DOHH2 (cell line): ENCODE results near the gene RAB40C.

Experiments
- H3F3A ChIP-seq: fragments of 200-600 bp; sonication (generic), shearing (Covaris generic); 2 replicates; pipeline ENCODE4 v1.6.0; 2016; ENCODE audit warnings: antibody characterized with exemption, mild to moderate bottlenecking; ENCODE audit not compliant: control insufficient read depth, insufficient read depth
- H3K27ac ChIP-seq: fragments of 200-600 bp; sonication (generic); 2 replicates; pipeline ENCODE4 v1.5.1; 2014; ENCODE audit warnings: low read depth, mild to moderate bottlenecking, low read length, moderate library complexity
- H3K27me3 ChIP-seq: fragments of 200-600 bp; sonication (generic); 2 replicates; pipeline ENCODE4 v1.6.1; 2014; ENCODE audit warnings: mild to moderate bottlenecking, low read length, mixed read lengths; ENCODE audit not compliant: control insufficient read depth
- H3K36me3 ChIP-seq: fragments of 200-600 bp; sonication (generic); 2 replicates; pipeline ENCODE4 v1.6.1; 2014; ENCODE audit warnings: mild to moderate bottlenecking, low read length, moderate library complexity, mixed read lengths; ENCODE audit not compliant: control insufficient read depth
- H3K4me1 ChIP-seq: fragments of 200-600 bp; sonication (generic); 2 replicates; pipeline ENCODE4 v1.6.1; 2014; ENCODE audit warnings: mild to moderate bottlenecking, low read length, mixed read lengths; ENCODE audit not compliant: control insufficient read depth
- H3K4me2 ChIP-seq: fragments of 200-600 bp; sonication (generic); 2 replicates; pipeline ENCODE4 v1.6.0; 2014; ENCODE audit warnings: mild to moderate bottlenecking, low read length, moderate library complexity
- H3K4me3 ChIP-seq: fragments of 200-600 bp; sonication (generic); 2 replicates; pipeline ENCODE4 v1.5.1; 2014; ENCODE audit warnings: mild to moderate bottlenecking, low read length, mixed read lengths
- H3K79me2 ChIP-seq: fragments of 200-600 bp; sonication (generic); 2 replicates; pipeline ENCODE4 v1.6.1; 2014; ENCODE audit warnings: mild to moderate bottlenecking, low read length, mixed read lengths; ENCODE audit not compliant: control insufficient read depth
- H3K9me2 ChIP-seq: fragments of 200-600 bp; sonication (generic); replicated peaks from 2 replicates; pipeline ENCODE4 v1.6.1; 2014; ENCODE audit warnings: mild to moderate bottlenecking, low read length, mixed read lengths; ENCODE audit not compliant: control insufficient read depth
- H3K9me3 ChIP-seq: fragments of 200-600 bp; sonication (generic); 2 replicates; pipeline ENCODE4 v1.6.1; 2014; ENCODE audit warnings: antibody characterized with exemption, low read length, mixed read lengths; ENCODE audit not compliant: control insufficient read depth, insufficient read depth
- H4K20me1 ChIP-seq: fragments of 200-600 bp; sonication (generic); 2 replicates; pipeline ENCODE4 v1.6.0; 2014; ENCODE audit warnings: low read depth, mild to moderate bottlenecking, antibody characterized with exemption, low read length, moderate library complexity; ENCODE audit not compliant: control insufficient read depth, insufficient read depth
- EZH2phosphoT487 ChIP-seq: fragments of 200-600 bp; sonication (generic); IDR thresholded peaks from 2 replicates; pipeline ENCODE4 v1.6.1; 2017; ENCODE audit warnings: borderline replicate concordance, mild to moderate bottlenecking, antibody characterized with exemption, low read length, moderate library complexity, mixed read lengths
- TF ChIP-seq, protein P1 (sequence below): fragments of 200-600 bp; sonication (generic); IDR thresholded peaks from one replicate; pipeline ENCODE4 v1.5.1; 2014; ENCODE audit warnings: antibody characterized with exemption, mild to moderate bottlenecking, low read depth, low read length; ENCODE audit not compliant: poor library complexity, severe bottlenecking

The RAB40C gene

DNA sequence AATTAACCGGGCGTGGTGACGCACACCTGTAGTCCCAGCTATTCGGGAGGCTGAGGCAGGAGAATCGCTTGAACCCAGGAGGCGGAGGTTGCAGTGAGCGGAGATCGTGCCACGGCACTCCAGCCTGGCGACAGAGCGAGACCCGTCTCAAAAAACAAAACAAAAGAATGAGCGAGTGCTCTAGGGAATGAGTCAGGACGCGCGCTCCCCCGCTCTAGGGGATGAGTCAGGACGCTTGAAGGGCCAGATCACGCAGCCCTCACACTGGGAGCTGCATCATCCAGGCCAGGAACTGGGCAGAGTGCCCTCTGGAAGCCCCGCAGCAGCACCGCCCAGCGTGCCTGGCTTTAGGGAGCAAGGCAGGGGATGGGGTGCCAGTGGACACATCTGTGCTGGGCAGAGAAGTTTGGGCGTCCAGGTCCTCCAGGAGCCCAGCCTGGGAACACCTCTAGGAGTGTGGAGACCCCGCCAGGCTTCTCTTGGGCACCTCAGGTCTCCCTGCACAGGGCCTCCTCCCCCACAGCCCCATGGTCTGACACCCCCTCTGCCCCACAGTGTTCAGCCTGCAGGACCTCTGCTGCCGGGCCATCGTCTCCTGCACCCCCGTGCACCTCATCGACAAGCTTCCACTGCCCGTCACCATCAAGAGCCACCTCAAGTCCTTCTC is 37.1 kb downstream of the RAB40C start:
- Histone ChIP-seq H3K36me3 (no peaks in the 10 kb centered on the region), H3K4me3 (no peak overlapping the region), H3K4me2 (no peak overlapping the region), H3K9me2 (no peaks in the 10 kb centered on the region), H3F3A (no peaks in the 10 kb centered on the region), H3K27ac (no peak overlapping the region), H3K4me1 (no peaks in the 10 kb centered on the region), H3K27me3 (no peaks in the 10 kb centered on the region), H3K79me2 (no peaks in the 10 kb centered on the region), H3K9me3 (no peaks in the 10 kb centered on the region), H4K20me1 (no peaks in the 10 kb centered on the region)
- TF ChIP-seq, protein P1, sequence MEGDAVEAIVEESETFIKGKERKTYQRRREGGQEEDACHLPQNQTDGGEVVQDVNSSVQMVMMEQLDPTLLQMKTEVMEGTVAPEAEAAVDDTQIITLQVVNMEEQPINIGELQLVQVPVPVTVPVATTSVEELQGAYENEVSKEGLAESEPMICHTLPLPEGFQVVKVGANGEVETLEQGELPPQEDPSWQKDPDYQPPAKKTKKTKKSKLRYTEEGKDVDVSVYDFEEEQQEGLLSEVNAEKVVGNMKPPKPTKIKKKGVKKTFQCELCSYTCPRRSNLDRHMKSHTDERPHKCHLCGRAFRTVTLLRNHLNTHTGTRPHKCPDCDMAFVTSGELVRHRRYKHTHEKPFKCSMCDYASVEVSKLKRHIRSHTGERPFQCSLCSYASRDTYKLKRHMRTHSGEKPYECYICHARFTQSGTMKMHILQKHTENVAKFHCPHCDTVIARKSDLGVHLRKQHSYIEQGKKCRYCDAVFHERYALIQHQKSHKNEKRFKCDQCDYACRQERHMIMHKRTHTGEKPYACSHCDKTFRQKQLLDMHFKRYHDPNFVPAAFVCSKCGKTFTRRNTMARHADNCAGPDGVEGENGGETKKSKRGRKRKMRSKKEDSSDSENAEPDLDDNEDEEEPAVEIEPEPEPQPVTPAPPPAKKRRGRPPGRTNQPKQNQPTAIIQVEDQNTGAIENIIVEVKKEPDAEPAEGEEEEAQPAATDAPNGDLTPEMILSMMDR: no peak
- TF ChIP-seq EZH2phosphoT487: no peak

DNA sequence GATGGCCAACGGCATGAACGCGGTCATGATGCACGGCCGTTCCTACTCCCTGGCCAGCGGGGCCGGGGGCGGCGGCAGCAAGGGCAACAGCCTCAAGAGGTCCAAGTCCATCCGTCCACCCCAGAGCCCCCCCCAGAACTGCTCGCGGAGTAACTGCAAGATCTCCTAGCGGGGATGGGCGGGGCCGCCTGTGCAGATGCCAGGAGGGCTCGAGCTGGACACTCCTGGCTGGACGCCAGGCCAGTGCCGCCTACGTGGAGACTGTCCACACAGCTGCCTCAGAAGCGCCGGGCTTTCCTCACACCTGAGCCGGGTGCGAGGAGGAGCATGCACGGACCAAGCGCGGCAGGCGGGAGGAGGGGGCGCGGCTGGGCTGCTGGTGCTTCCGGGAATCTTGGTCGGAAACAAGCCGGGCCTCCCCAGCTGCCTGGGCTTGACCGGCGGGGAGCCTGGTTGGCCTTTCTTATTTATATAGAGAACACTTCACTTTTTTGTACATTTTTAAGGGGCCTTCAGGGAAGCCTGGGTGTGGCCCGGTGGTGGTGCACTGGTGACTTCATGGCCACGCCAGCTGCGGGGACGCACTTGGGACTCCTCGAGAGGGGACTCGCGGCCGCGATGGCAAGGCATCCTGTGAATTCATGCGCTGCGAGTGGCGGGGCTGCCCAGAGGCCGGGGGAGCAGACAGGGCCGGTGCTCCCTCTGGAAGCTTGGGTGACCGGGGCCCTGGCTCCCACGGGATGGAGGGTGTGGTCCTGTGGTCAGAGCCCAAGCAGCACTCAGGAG is 37.8 kb downstream of the RAB40C start:
- no peaks in the 10 kb centered on the region for H3K79me2 ChIP-seq
- TF ChIP-seq, protein P1: no peak
- no peak for TF ChIP-seq EZH2phosphoT487
- H4K20me1 ChIP-seq: no peaks in the 10 kb centered on the region
- H3K4me2 ChIP-seq: no peak overlapping the region
- no peaks in the 10 kb centered on the region for H3K9me3 ChIP-seq
- H3K27ac ChIP-seq: no peak overlapping the region
- no peaks in the 10 kb centered on the region for H3F3A ChIP-seq
- H3K4me1 ChIP-seq: no peaks in the 10 kb centered on the region
- no peak overlapping the region for H3K4me3 ChIP-seq
- H3K36me3 ChIP-seq: peaks cover 2% of the 10 kb centered on the region; the same call in 1 of the 2 replicates
- no peaks in the 10 kb centered on the region for H3K9me2 ChIP-seq
- no peaks in the 10 kb centered on the region for H3K27me3 ChIP-seq

DNA sequence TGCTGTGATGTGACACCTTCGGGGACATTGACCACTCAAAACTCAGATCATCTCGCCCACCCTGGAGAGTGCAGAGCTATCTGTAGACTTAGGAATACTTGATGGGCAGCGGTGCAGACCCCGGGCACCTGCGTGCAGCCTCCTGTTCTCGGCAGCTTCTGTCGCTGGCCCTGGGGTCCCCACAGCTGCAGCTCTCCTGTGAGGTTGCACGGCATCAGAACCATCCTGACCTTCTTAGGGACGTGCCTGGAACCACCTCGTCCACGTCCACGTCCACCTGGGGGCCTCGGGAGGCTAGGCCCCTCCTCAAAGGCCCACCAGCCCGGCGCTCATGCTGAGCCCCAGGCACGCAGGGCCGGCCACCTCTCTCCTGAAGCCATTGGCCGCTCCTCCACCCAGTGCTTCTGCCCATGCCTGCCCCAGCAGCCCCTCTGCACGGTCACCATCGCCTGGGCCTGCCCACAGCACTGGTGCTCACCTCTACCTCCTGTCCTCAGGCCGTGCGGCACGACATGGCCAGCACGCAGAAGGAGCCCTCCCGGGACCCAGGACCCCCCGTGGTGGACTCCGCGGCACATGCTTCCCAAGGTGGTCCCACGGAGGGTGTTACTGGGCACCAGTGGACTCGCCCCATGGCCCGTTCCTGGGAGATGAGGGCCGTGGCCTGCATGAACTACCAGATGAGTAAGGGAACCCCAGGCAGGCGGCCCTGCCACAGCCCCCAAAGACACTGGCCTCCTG is 38.6 kb downstream of the RAB40C start:
- Histone ChIP-seq H3F3A (no peaks in the 10 kb centered on the region), H3K27me3 (no peaks in the 10 kb centered on the region), H3K79me2 (no peaks in the 10 kb centered on the region), H3K4me3 (no peak overlapping the region), H3K9me2 (no peaks in the 10 kb centered on the region), H3K27ac (no peak overlapping the region), H3K4me2 (no peak overlapping the region), H3K9me3 (no peaks in the 10 kb centered on the region), H3K4me1 (no peaks in the 10 kb centered on the region), H4K20me1 (no peaks in the 10 kb centered on the region), H3K36me3 (peaks cover 7% of the 10 kb centered on the region)
- TF ChIP-seq EZH2phosphoT487: no peak
- TF ChIP-seq, protein P1: no peak
